H1 (cell line): ENCODE results near the gene TEX48. TPM values are rescaled to one million over a fixed set of nuclear protein-coding genes. Genes with fewer than 3 reads are reported as not detected.

Source experiments
- CEBPB ChIP-seq: IDR thresholded peaks from 2 replicates; pipeline ENCODE4 v1.6.1; 2012; ENCODE audit warnings: low read depth, low read length
- CHD2 ChIP-seq: IDR thresholded peaks from 2 replicates; pipeline ENCODE4 v1.6.1; 2012; ENCODE audit warnings: low read length, improper control_type of control experiment
- CTBP2 ChIP-seq: IDR thresholded peaks from 2 replicates; pipeline ENCODE4 v1.7.0; 2011; ENCODE audit warnings: borderline replicate concordance, mild to moderate bottlenecking, moderate library complexity, mixed read lengths, low read length; ENCODE audit not compliant: insufficient read depth, insufficient read length
- EP300 ChIP-seq, 2 experiments: IDR thresholded peaks; 1 replicate in 1 of 2; 2 replicates in 1 of 2; pipeline ENCODE4 v1.6.1; 2011 to 2012; ENCODE audit warnings: low read depth in 2 of 2, low read length in 2 of 2, mild to moderate bottlenecking in 2 of 2, borderline replicate concordance in 1 of 2, inconsistent platforms in 1 of 2, moderate library complexity in 1 of 2
- GTF2F1 ChIP-seq: IDR thresholded peaks from 2 replicates; pipeline ENCODE4 v1.6.1; 2012; ENCODE audit warnings: low read depth, low read length, improper control_type of control experiment, borderline replicate concordance
- JUND ChIP-seq: IDR thresholded peaks from 2 replicates; pipeline ENCODE4 v1.6.1; 2011; ENCODE audit warnings: mild to moderate bottlenecking, improper control_type of control experiment, low read length
- TBP ChIP-seq: IDR thresholded peaks from 2 replicates; pipeline ENCODE4 v1.6.1; 2011; ENCODE audit warnings: low read depth, low read length, improper control_type of control experiment
- ZNF274 ChIP-seq: IDR thresholded peaks from 2 replicates; pipeline ENCODE4 v1.7.0; 2012; ENCODE audit warnings: low read length, borderline replicate concordance; ENCODE audit errors: extremely low read depth
- polyA plus RNA-seq, 7 experiments: library from polyadenylated mRNA; depleted of rRNA in 3 of 7; stranded (reverse) in 5 of 7; unstranded in 2 of 7; fragments of >200 nt in 5 of 7; fragments of 200-250 nt in 2 of 7; gene quantifications; 1 replicate in 5 of 7; 2 replicates in 1 of 7; 4 replicates in 1 of 7; pipeline versions ENCODE4 v1.2.1 to v1.2.3, GENCODE V29; 2011 to 2013; ENCODE audit warnings: missing spikeins in 2 of 7, mixed read lengths in 2 of 7
- total RNA-seq: library from RNA; stranded (reverse); fragmentation: NEBNext Ultra II Directional; extraction: Animal tissue kit (Norgen Biotek cat#: 25700); gene quantifications from 2 replicates; pipeline ENCODE4 v1.2.1, GENCODE V29; 2021
- TF ChIP-seq, protein P1 (sequence below): fragments of 300-600 bp; sonication (generic); IDR thresholded peaks from 2 replicates; pipeline ENCODE4 v1.7.1; 2012; ENCODE audit warnings: low read length, moderate library complexity, mild to moderate bottlenecking, inconsistent platforms; ENCODE audit not compliant: insufficient replicate concordance
- TF ChIP-seq, protein P2 (sequence below): IDR thresholded peaks from 2 replicates; pipeline ENCODE4 v1.6.1; 2012; ENCODE audit warnings: inconsistent platforms

Gene TEX48
- total and polyA plus RNA-seq, 2 of the 8 experiments (the other 6 are each of a cell fraction or from before 2014, with no cell fraction given) = not detected

- TF ChIP-seq, protein P1, sequence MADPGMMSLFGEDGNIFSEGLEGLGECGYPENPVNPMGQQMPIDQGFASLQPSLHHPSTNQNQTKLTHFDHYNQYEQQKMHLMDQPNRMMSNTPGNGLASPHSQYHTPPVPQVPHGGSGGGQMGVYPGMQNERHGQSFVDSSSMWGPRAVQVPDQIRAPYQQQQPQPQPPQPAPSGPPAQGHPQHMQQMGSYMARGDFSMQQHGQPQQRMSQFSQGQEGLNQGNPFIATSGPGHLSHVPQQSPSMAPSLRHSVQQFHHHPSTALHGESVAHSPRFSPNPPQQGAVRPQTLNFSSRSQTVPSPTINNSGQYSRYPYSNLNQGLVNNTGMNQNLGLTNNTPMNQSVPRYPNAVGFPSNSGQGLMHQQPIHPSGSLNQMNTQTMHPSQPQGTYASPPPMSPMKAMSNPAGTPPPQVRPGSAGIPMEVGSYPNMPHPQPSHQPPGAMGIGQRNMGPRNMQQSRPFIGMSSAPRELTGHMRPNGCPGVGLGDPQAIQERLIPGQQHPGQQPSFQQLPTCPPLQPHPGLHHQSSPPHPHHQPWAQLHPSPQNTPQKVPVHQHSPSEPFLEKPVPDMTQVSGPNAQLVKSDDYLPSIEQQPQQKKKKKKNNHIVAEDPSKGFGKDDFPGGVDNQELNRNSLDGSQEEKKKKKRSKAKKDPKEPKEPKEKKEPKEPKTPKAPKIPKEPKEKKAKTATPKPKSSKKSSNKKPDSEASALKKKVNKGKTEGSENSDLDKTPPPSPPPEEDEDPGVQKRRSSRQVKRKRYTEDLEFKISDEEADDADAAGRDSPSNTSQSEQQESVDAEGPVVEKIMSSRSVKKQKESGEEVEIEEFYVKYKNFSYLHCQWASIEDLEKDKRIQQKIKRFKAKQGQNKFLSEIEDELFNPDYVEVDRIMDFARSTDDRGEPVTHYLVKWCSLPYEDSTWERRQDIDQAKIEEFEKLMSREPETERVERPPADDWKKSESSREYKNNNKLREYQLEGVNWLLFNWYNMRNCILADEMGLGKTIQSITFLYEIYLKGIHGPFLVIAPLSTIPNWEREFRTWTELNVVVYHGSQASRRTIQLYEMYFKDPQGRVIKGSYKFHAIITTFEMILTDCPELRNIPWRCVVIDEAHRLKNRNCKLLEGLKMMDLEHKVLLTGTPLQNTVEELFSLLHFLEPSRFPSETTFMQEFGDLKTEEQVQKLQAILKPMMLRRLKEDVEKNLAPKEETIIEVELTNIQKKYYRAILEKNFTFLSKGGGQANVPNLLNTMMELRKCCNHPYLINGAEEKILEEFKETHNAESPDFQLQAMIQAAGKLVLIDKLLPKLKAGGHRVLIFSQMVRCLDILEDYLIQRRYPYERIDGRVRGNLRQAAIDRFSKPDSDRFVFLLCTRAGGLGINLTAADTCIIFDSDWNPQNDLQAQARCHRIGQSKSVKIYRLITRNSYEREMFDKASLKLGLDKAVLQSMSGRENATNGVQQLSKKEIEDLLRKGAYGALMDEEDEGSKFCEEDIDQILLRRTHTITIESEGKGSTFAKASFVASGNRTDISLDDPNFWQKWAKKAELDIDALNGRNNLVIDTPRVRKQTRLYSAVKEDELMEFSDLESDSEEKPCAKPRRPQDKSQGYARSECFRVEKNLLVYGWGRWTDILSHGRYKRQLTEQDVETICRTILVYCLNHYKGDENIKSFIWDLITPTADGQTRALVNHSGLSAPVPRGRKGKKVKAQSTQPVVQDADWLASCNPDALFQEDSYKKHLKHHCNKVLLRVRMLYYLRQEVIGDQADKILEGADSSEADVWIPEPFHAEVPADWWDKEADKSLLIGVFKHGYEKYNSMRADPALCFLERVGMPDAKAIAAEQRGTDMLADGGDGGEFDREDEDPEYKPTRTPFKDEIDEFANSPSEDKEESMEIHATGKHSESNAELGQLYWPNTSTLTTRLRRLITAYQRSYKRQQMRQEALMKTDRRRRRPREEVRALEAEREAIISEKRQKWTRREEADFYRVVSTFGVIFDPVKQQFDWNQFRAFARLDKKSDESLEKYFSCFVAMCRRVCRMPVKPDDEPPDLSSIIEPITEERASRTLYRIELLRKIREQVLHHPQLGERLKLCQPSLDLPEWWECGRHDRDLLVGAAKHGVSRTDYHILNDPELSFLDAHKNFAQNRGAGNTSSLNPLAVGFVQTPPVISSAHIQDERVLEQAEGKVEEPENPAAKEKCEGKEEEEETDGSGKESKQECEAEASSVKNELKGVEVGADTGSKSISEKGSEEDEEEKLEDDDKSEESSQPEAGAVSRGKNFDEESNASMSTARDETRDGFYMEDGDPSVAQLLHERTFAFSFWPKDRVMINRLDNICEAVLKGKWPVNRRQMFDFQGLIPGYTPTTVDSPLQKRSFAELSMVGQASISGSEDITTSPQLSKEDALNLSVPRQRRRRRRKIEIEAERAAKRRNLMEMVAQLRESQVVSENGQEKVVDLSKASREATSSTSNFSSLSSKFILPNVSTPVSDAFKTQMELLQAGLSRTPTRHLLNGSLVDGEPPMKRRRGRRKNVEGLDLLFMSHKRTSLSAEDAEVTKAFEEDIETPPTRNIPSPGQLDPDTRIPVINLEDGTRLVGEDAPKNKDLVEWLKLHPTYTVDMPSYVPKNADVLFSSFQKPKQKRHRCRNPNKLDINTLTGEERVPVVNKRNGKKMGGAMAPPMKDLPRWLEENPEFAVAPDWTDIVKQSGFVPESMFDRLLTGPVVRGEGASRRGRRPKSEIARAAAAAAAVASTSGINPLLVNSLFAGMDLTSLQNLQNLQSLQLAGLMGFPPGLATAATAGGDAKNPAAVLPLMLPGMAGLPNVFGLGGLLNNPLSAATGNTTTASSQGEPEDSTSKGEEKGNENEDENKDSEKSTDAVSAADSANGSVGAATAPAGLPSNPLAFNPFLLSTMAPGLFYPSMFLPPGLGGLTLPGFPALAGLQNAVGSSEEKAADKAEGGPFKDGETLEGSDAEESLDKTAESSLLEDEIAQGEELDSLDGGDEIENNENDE = no peak
- TF ChIP-seq CEBPB (no peak), JUND (no peak), TBP (no peak), GTF2F1 (no peak), ZNF274 (no peak), CTBP2 (no peak), CHD2 (no peak), EP300 (IDR thresholded peaks at IDR 0.05; ENCODE audit: borderline replicate concordance in 1 of 2, low read depth in 2 of 2, low read length in 2 of 2) (no peak)
- TF ChIP-seq, protein P2, sequence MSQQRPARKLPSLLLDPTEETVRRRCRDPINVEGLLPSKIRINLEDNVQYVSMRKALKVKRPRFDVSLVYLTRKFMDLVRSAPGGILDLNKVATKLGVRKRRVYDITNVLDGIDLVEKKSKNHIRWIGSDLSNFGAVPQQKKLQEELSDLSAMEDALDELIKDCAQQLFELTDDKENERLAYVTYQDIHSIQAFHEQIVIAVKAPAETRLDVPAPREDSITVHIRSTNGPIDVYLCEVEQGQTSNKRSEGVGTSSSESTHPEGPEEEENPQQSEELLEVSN = no peak
Observed at GRCh38 chr9:114631166-114631565, 50.8 kb downstream of the TEX48 start (continued).
